Neutrophil (primary cell): ENCODE measurements around the gene MADD.
A peak's percentile ranks its signal among the peaks of the same experiment; 100 is the strongest.

ENCODE experiments used
- H3K27ac ChIP-seq: fragments of 200-600 bp; sonication (generic); 2 replicates; pipeline ENCODE4 v1.5.1; 2016; ENCODE audit warnings: mild to moderate bottlenecking, moderate library complexity
- H3K27me3 ChIP-seq: fragments of 200-600 bp; sonication (generic); 2 replicates; pipeline ENCODE4 v1.6.0; 2016; ENCODE audit warnings: mild to moderate bottlenecking
- H3K36me3 ChIP-seq: fragments of 200-600 bp; sonication (generic); 2 replicates; pipeline ENCODE4 v1.5.1; 2017
- H3K4me1 ChIP-seq, 2 experiments: fragments of 200-600 bp in 1 of 2; sonication (generic) in 1 of 2; 1 replicate in 1 of 2; 2 replicates in 1 of 2; pipeline versions ENCODE4 v1.5.1 to v1.6.1; 2013 to 2016; ENCODE audit warnings: low read depth in 1 of 2, low read length in 1 of 2, mild to moderate bottlenecking in 1 of 2, moderate library complexity in 1 of 2; ENCODE audit not compliant: control insufficient read depth in 1 of 2, insufficient read depth in 1 of 2
- H3K4me3 ChIP-seq, 2 experiments: fragments of 200-600 bp in 1 of 2; sonication (generic) in 1 of 2; 1 replicate in 1 of 2; 2 replicates in 1 of 2; pipeline ENCODE4 v1.5.1; 2013 to 2016; ENCODE audit warnings: low read depth in 1 of 2, low read length in 1 of 2, mild to moderate bottlenecking in 1 of 2, moderate library complexity in 1 of 2
- H3K9me3 ChIP-seq: fragments of 200-600 bp; sonication (generic); 2 replicates; pipeline ENCODE4 v1.5.1; 2016
- TF ChIP-seq, protein P1 (sequence below): fragments of 200-600 bp; sonication (generic); IDR thresholded peaks from 2 replicates; pipeline ENCODE4 v1.5.1; 2016; ENCODE audit warnings: antibody characterized with exemption

Gene MADD

GRCh38 chr11:47264119-47264518 is 5.8 kb upstream of the MADD start:
- TF ChIP-seq, protein P1, sequence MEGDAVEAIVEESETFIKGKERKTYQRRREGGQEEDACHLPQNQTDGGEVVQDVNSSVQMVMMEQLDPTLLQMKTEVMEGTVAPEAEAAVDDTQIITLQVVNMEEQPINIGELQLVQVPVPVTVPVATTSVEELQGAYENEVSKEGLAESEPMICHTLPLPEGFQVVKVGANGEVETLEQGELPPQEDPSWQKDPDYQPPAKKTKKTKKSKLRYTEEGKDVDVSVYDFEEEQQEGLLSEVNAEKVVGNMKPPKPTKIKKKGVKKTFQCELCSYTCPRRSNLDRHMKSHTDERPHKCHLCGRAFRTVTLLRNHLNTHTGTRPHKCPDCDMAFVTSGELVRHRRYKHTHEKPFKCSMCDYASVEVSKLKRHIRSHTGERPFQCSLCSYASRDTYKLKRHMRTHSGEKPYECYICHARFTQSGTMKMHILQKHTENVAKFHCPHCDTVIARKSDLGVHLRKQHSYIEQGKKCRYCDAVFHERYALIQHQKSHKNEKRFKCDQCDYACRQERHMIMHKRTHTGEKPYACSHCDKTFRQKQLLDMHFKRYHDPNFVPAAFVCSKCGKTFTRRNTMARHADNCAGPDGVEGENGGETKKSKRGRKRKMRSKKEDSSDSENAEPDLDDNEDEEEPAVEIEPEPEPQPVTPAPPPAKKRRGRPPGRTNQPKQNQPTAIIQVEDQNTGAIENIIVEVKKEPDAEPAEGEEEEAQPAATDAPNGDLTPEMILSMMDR: no peak
- Histone ChIP-seq H3K27ac (no peak overlapping the region), H3K27me3 (no peaks in the 10 kb centered on the region), H3K4me3 (no peak overlapping the region), H3K9me3 (no peaks in the 10 kb centered on the region), H3K36me3 (no peaks in the 10 kb centered on the region), H3K4me1 (peaks cover 11 to 15% of the 10 kb centered on the region in 2 experiments)

GRCh38 chr11:47264521-47264920 is 5.4 kb upstream of the MADD start:
- TF ChIP-seq, protein P1: no peak
- Histone ChIP-seq H3K27me3 (no peaks in the 10 kb centered on the region), H3K27ac (no peak overlapping the region), H3K9me3 (no peaks in the 10 kb centered on the region), H3K4me3 (no peak overlapping the region), H3K4me1 (peaks cover 15 to 17% of the 10 kb centered on the region in 2 experiments), H3K36me3 (no peaks in the 10 kb centered on the region)

DNA sequence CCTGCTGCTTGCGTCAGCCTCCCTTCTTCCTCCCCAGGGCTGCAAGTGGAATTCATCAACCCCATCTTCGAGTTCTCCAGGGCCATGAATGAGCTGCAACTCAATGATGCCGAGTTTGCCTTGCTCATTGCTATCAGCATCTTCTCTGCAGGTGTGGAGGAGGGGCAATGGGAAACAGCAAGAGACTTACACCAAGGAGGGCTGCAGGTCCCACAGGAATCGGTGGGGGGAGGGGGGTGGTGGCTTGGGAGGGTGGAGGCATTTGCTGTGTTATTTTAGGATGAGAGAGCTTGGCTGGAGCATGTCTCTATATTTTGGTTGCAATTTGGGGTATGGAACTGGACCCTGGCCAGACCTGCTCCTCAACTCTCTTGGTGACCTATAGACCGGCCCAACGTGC is 2.1 kb upstream of the MADD start:
- TF ChIP-seq, protein P1: no peak
- Histone ChIP-seq H3K27me3 (no peaks in the 10 kb centered on the region), H3K36me3 (no peaks in the 10 kb centered on the region), H3K4me1 (peaks cover 26 to 31% of the 10 kb centered on the region in 2 experiments), H3K27ac (peak overlapping the region; percentile 92), H3K4me3 (no peak overlapping the region), H3K9me3 (no peaks in the 10 kb centered on the region)

GRCh38 chr11:47268448-47269001 is 1.4 kb upstream of the MADD start:
- peak overlapping the region; percentile 90 to 97 for H3K4me3 ChIP-seq
- H3K4me1 ChIP-seq: peaks cover 26 to 31% of the 10 kb centered on the region in 2 experiments
- no peaks in the 10 kb centered on the region for H3K9me3 ChIP-seq
- TF ChIP-seq, protein P1: no peak
- peak overlapping the region; percentile 92 for H3K27ac ChIP-seq
- no peaks in the 10 kb centered on the region for H3K36me3 ChIP-seq
- H3K27me3 ChIP-seq: no peaks in the 10 kb centered on the region

- H3K4me1 ChIP-seq: peaks cover 26 to 31% of the 10 kb centered on the region in 2 experiments
- TF ChIP-seq, protein P1: peak; percentile 22
Observed at GRCh38 chr11:47269002-47269828, 718 bp upstream of the MADD start.

More at GRCh38 chr11:47269002-47269828, 718 bp upstream of the MADD start:
- Histone ChIP-seq H3K36me3 (no peaks in the 10 kb centered on the region), H3K4me3 (peak overlapping the region; percentile 90 to 97), H3K27me3 (no peaks in the 10 kb centered on the region), H3K27ac (peak overlapping the region; percentile 92), H3K9me3 (no peaks in the 10 kb centered on the region)
